ENCODE data around the gene DCST1. TPM values are rescaled to one million over a fixed set of nuclear protein-coding genes. Genes with fewer than 3 reads are reported as not detected.
A peak's percentile ranks its signal among the peaks of the same experiment; 100 is the strongest.

The DCST1 gene
- total RNA-seq, 1 experiment from 2014 or later: 0.22 TPM

DNA sequence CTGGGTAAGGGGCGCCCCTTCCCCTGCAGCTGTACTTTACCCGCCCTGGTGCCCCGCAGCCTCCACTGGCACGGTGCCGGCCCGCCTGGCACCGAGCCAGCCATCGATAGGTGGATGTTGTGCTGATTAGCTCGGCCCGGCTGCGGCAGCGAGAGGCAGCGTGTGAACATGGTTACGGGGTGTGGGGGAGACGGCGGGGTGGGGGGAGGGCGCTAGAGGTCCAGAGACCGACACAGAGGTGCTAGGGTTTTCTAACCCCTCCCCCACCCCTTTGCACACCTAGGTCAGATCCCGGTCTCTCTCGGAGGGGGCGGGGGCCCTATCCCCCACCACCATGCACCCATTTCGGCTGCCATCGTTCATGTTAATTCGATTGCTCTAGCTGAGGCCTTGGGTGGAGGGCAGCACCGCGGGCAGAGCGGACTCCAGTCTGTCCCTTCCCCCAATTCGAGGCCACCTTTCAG, 36.6 kb downstream of the DCST1 start:
- no peak for TF ChIP-seq EZH2 (IDR thresholded peaks at IDR 0.05; ENCODE audit: low read depth)
- no peak for TF ChIP-seq CTCF (conservative IDR thresholded peaks at IDR 0.05)
- H3K79me2 ChIP-seq (ENCODE audit: low read depth): peaks cover 1% of the 10 kb centered on the region; the same call in 1 of the 2 replicates
- H4K20me1 ChIP-seq (ENCODE audit: insufficient read depth): no peaks in the 10 kb centered on the region; the same call in 1 of the 2 replicates
- no peaks in the 10 kb centered on the region for H3K9me3 ChIP-seq (ENCODE audit: insufficient read depth, low read depth)
- no peaks in the 10 kb centered on the region for H3K27me3 ChIP-seq (ENCODE audit: insufficient read depth, low read depth)
- DNase-seq: no peak
- ChIA-PET POLR2A (ENCODE audit: unreplicated experiment) (interaction anchor here (0.6 to 0.7 kb wide), 2 partner anchors 512 to 664 kb away, joined by 3 read pairs; partner anchors contain the start of gene UBE2Q1), CTCF (no interaction called here)
- peak overlapping the region; percentile 74; the same call in 1 of the 2 replicates for H3K4me2 ChIP-seq
- no peaks in the 10 kb centered on the region for H3K9me2 ChIP-seq (ENCODE audit: insufficient read depth)
- H3K27ac ChIP-seq: no peak overlapping the region
- peaks cover 5% of the 10 kb centered on the region; the same call in 1 of the 2 replicates for H3K4me1 ChIP-seq (replicated peaks; ENCODE audit: insufficient read depth)
- intact Hi-C loops (cut with micrococcal nuclease; ENCODE audit: unreplicated experiment): no loop called here
- H2AFZ ChIP-seq: no peak overlapping the region
- no TSS peak for BruUV-seq (replicated peaks)
- peaks cover 25% of the 10 kb centered on the region; the same call in 1 of the 2 replicates for H3F3A ChIP-seq (ENCODE audit: insufficient read depth, low read depth)
- H3K36me3 ChIP-seq (ENCODE audit: low read depth): no peaks in the 10 kb centered on the region
- H3K4me3 ChIP-seq: no peak overlapping the region; the same call in 1 of the 2 replicates

DNA sequence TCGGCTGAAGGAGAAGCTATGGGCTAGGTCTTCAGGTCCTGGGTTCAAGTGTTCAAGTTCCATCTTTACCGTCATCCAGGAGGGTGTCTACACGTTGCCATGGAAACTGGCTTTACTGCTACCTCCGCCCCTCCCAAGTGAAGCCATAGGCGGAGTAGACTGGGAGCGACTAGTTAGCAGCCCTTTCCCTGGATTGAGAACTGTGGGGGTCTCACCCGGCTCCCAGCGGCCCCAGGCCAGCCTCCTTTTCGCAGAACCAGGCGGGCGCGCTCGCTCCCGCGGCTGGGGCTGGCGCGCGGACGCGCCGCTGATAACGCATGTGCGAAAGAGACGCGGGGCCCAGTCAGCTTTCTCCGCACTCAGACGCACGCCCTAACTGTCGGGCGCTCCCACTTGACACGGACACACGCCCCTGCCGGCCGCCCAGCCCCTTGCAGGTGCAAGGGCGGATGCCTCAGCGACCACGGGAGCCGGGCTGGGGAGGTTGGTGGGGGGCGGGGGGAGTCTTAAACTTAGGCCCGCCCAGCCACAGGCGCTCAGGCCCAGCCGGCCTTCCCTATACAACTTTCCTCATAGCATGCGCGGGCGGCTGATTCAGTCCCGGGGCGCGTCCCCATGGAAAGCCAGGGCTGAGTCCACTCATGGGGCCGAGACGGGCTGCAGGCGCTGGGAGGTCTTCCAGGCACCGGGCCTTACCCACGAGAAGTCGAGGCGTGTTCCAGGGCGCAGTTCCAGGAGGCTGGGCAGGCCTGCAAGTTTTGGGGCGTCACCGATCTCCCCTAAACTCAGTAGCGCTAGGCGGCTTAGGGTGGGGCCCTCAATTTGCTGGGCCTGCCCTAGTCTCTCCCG, 37.3 kb downstream of the DCST1 start:
- peaks cover 25% of the 10 kb centered on the region; the same call in 1 of the 2 replicates for H3F3A ChIP-seq (ENCODE audit: insufficient read depth, low read depth)
- no peak overlapping the region for H3K27ac ChIP-seq
- H2AFZ ChIP-seq: peak overlapping the region; percentile 71; the same call in 1 of the 2 replicates
- H3K27me3 ChIP-seq (ENCODE audit: insufficient read depth, low read depth): no peaks in the 10 kb centered on the region
- no peaks in the 10 kb centered on the region for H3K9me2 ChIP-seq (ENCODE audit: insufficient read depth)
- peak overlapping the region; percentile 48; the same call in 1 of the 2 replicates for H3K4me3 ChIP-seq
- POLR2A ChIA-PET (ENCODE audit: unreplicated experiment): interaction anchor here (0.6 to 0.7 kb wide), 2 partner anchors 513 to 665 kb away, joined by 3 read pairs; partner anchors contain the start of gene UBE2Q1
- H3K9me3 ChIP-seq (ENCODE audit: insufficient read depth, low read depth): no peaks in the 10 kb centered on the region
- no peaks in the 10 kb centered on the region; the same call in 1 of the 2 replicates for H4K20me1 ChIP-seq (ENCODE audit: insufficient read depth)
- peaks cover 5% of the 10 kb centered on the region; the same call in 1 of the 2 replicates for H3K4me1 ChIP-seq (replicated peaks; ENCODE audit: insufficient read depth)
- peak; percentile 61 to 82 for DNase-seq
- H3K79me2 ChIP-seq (ENCODE audit: low read depth): no peaks in the 10 kb centered on the region
- H3K36me3 ChIP-seq (ENCODE audit: low read depth): no peaks in the 10 kb centered on the region
- CTCF ChIA-PET: no interaction called here
- TF ChIP-seq CTCF (conservative IDR thresholded peaks at IDR 0.05) (peak; percentile 48), EZH2 (IDR thresholded peaks at IDR 0.05; ENCODE audit: low read depth) (no peak)
- intact Hi-C loops (cut with micrococcal nuclease; ENCODE audit: unreplicated experiment): no loop called here
- no TSS peak for BruUV-seq (replicated peaks)
- peak overlapping the region; percentile 74 for H3K4me2 ChIP-seq

DNA sequence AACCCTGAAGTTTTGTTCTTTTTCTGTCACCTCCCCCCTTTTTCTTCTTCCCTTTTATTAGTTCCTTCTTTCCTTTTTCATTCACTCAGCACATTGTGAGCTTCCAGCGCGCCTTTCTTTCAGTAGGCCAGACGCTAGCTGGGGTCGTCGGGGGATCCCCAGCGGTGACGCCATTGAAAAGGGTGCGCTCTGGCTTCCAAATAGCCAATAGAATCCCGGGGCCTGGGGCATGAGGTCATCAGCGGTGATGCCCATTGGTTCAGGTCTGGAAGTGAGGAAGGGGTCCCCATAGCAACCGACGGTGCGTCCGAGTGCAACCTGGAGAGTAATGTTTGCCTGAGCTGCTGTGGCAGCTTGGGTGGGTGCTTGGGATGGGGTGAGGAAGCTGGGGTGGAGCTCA, 38.1 kb downstream of the DCST1 start:
- TF ChIP-seq CTCF (conservative IDR thresholded peaks at IDR 0.05): no peak
- TF ChIP-seq EZH2 (IDR thresholded peaks at IDR 0.05; ENCODE audit: low read depth): no peak
- intact Hi-C loops (cut with micrococcal nuclease; ENCODE audit: unreplicated experiment): no loop called here
- no peaks in the 10 kb centered on the region for H3K9me2 ChIP-seq (ENCODE audit: insufficient read depth)
- ChIA-PET POLR2A (ENCODE audit: unreplicated experiment) (no interaction called here), CTCF (no interaction called here)
- H4K20me1 ChIP-seq (ENCODE audit: insufficient read depth): no peaks in the 10 kb centered on the region; the same call in 1 of the 2 replicates
- BruUV-seq (replicated peaks): no TSS peak
- no peak overlapping the region for H3K4me3 ChIP-seq
- H3K79me2 ChIP-seq (ENCODE audit: low read depth): no peaks in the 10 kb centered on the region
- no peaks in the 10 kb centered on the region for H3K27me3 ChIP-seq (ENCODE audit: insufficient read depth, low read depth)
- H3K27ac ChIP-seq: no peak overlapping the region
- H3K36me3 ChIP-seq (ENCODE audit: low read depth): no peaks in the 10 kb centered on the region
- H2AFZ ChIP-seq: no peak overlapping the region
- H3K4me1 ChIP-seq (replicated peaks; ENCODE audit: insufficient read depth): peaks cover 5% of the 10 kb centered on the region; the same call in 1 of the 2 replicates
- H3F3A ChIP-seq (ENCODE audit: insufficient read depth, low read depth): peaks cover 25% of the 10 kb centered on the region; the same call in 1 of the 2 replicates
- H3K4me2 ChIP-seq: no peak overlapping the region; the same call in 1 of the 2 replicates
- DNase-seq: no peak
- no peaks in the 10 kb centered on the region for H3K9me3 ChIP-seq (ENCODE audit: insufficient read depth, low read depth)
